GM21367 (cell line): ENCODE results near the gene PLCG2.
"Not testable (repeated sequence)": the region's sequence is repeated elsewhere in the genome, so short reads cannot be mapped to it uniquely, and the experiment has no call there.

ENCODE experiments used
- ATAC-seq: cut with Tn5 transposase; IDR thresholded peaks from one replicate; pipeline ENCODE4 v1.9.1; 2021; ENCODE audit not compliant: unreplicated experiment

The PLCG2 gene

DNA sequence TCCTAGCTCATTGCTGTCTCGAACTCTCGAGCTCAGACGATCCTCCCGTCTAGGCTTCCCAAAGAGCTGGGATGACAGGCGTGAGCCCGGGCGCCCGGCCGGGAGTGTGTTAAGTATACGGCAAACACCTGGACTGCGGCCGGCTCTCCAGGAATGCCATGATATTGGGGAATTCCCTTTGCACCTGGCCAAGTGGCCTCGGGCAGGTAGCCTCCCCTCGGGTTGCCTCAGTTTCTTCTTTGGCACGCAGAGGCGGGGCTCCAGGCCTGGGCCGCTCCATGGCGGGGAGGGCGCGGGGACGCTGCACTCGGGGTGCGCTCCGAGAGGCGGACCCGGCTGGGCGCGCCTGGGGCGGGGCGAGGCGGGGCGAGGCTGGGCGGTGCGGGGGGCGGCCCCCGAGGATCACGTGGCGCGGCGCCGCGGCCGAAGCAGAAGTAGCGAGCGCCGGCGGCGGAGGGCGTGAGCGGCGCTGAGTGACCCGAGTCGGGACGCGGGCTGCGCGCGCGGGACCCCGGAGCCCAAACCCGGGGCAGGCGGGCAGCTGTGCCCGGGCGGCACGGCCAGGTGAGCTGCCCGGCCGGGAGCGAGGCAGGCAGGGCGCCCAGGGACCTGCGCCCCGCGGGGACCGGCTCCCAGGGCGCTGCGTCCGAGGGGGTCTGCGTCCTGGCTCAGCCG, at the start of gene PLCG2:
TSS of gene PLCG2 (plus strand) at position 431 of the 675 bp plus-strand sequence. CDS start 6,699 bp downstream, outside the sequence.
- ATAC-seq, result peak; percentile 66

DNA sequence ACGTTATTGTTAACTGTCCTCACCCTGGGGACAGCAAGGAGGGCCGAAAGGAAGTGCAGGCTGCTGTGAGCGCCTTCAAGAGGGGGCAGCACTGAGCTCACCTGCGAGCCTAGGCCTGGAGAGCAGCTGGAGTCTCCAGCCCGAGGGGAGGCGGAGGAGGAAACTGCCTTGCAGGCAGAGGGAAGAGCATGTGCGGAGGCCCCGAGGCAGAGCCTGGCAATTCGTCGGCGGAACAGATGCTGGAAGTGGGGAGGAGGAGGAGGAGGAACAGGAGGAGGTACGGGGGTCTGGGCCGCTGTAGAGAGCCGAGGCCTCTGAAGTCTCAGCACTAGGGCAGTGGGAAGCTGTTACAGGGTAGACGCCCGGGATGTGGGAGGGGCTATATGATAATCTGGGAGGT, 49.6 kb upstream of the PLCG2 start:
- ATAC-seq, result no peak

DNA sequence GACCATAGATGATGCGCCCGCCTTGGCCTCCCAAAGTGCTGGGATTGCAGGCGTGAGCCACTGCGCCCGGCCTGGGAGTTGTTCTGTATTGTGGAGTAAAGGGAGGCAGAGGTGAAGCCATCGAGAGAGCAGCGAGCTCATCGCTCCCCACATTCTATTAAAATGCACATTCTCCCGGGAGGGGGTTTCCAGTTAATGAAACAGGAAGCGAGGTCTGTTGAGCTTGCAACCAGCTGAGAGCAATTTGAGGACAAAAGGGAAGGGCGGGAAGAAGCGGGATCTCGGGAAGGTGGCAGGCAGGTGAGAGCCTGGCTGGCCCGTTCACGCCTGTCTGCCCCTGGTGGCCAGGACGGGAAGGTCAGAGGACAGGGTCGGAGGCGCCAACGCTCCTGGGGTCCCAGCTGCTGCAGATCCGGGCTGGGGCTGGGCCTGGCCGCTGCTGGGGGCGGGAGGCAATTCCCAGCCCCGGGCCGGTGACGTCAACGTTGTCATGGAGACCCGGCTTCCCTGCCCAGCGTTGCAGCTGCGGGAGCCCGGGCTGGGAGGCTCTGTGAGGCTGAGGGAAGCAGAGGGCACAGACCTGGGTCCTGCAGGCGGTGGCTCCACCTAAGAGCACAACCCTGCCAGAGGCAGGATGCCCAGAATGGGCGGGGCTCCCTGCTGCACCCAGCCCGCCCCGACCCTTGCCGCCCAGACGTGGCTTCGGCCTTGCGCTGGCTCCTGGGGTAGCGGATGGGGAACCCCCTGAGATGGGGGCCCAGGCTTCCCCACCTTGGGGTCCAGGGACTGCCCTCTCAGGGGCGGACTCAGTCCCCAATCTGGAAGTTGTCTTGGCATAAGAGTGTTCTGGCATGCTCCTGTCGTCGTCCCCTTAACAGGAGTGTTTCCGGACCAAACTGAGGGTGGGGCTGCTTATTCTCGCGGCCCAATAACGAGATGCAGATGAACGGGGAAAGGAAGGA, 48.7 kb upstream of the PLCG2 start:
- peak; percentile 63 for ATAC-seq

DNA sequence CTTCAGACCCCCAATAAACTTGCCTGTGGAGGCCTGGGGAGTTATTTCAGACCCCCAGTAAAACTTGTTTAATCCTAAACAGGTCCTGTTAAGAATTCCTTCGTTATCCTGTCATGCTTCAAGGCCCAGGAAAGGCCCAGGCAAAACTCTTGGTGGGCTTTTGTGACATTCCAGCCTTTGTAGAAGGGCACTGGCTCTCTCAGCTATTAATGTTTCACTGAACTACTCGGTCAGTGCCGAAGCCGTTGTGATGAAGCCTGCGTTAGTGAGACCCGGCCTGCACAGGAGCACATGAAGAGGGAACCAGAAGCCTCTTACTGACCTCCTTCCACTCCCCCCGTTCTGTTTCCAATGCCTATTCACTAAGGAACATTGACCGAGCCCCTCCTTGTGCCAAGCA, 47.4 kb upstream of the PLCG2 start:
- ATAC-seq, result no peak

DNA sequence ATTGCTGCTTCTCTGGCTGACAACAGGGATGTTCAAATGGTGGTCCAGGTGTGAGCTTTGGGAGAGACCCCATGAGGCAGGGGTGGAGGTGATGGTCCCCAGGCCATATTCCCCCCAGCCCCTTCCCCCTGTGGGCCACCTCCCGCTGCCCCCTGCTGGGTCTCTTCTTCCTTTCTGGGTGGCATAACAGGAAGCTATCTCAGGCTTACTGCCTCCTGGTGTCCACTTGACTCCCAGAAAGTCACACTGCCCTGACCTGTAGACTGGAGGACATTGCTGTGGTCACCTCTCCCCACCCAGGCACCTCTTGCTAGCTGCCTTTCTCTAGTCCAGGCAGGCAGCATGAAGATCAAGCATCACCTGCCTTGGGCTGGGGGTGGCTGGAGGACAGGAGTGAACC, 46.4 kb upstream of the PLCG2 start:
- no peak for ATAC-seq

DNA sequence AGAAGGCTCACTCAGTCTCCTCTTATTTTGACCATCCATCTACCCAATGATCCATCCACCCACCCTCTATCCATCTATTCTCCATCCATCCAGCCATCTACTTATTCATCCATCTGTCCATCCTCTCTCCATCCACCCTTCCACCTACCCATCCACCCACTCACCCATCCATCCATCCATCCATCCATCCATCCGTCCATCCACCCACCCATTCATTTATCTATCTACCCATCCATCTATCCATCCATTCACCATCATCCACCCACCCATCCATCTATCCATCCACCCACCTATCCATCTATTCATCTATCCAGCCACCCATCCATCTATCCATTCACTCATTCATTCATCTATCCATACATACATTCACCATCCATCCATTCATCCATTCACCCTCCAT, 45.8 kb upstream of the PLCG2 start:
- no peak for ATAC-seq

DNA sequence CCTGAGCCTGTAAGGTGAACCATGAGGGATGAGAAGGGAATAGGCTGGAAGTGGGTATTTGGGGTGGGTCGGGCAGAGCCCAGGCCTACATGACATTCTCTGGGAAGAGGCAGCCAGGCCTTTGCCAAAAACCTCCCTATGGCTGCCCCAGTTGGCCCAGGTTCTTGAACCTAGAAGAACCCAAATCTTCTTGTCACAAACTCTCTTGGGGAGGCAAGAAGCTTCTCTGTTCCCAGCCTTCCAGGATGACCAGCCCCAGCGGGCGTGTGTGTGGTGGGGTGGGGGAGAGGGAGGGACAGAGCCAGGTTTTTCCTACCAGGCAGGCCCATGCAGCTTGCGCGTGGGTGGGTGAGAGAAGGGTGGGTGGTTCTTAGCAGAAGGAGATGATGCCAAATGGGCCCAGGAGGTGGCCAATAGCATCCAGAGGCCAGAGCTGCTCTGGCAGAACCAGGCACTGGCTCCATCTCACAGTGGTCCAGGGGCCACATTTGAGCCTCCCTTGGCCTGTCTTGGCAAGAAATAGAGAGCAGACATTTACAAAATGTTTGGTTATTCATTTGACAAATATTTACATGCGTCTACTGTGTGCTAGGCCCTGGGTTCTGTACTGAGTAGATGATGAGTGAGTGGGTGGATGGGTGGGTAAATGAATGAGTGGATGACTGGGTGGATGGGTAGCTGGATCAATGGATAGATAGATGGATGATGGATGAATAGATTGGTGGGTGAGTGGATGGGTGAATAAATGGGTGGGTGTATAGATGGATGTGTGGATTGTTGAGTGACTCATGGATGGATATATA, 44.3 kb upstream of the PLCG2 start:
- no peak for ATAC-seq

DNA sequence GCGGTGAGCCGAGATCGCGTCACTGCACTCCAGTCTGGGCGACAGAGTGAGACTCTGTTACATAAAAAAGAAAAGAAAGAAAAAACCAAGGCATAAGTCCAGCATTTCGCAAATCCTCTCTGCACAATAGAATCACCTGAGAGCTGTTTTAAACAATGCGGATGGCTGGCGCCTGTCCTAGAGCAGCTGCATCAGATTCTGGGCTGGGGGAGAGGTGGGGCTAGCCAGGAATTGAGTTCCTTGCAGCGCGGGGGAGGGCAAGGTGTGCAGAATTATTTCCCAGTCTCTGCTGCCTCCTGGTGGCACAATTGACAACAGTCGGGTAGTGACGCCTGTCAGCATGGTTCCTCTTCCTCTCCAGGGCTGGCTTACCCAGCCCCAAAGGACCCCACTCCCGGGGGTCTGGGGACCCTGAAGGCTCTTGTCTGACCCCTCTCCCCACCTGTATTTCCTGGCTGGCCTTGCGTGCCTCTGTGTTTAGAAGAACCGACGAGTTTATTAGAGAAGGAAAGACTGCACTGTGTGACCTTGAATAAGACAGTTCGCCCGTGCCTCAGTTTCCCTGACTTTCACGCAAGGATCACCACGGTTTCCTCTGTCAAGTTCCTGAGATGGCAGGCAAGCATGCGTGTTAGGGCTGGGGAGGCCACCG, 41.1 kb upstream of the PLCG2 start:
- ATAC-seq, result peak; percentile 43

DNA sequence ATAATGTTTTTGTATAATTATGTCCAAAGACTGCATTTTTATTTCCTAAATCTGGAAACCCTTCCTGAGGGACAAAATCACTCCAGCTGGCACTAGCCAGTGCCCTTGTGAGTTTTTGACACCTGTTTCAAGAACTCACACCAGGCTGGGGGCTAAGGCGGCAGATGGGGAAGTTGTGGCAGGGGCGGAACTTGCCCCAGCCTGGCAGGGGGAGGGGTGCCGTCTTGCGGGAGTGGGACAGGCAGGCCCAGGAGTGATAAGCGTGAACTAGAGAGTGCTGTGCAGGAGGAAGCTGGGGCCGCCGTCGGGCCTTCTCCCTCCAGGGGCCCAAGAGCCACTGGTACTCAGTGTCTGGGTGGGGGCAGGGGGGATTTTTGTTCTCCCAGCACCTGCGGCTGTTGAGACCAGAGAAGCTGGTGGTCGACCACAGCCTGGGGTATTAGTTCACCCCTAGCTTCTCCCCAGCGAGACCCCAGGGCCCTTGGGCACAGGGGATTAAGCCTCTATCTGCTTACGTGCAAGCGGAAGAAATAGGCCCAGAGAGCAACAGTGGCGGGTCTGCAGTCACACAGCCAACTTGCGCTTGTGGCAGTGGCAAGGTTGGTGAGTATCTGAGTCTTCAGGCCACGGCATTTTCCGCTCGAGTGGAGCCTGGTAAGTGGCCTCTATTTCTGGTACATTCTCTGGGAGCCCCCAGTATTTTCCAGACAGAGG, 40.2 kb upstream of the PLCG2 start:
- peak; percentile 28 for ATAC-seq

DNA sequence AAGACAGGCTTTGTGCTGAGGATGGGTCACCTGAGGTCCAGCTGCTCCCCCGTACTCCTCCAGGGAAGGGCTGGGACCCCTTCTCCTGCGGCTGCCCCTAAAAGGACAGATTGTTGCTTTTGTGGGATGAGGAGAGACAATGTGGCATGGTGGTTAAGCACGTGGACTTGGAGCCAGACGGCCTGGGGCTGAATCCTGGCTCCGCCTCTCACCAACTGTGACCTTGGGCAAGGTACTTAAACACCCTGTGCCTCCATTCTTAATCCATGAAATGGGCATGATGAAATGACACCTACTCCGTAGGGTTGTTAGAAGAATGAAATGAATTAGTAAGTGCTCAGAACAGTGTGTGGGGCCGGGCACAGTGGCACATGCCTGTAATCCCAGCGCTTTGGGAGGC, 39.6 kb upstream of the PLCG2 start:
- ATAC-seq, result no peak

DNA sequence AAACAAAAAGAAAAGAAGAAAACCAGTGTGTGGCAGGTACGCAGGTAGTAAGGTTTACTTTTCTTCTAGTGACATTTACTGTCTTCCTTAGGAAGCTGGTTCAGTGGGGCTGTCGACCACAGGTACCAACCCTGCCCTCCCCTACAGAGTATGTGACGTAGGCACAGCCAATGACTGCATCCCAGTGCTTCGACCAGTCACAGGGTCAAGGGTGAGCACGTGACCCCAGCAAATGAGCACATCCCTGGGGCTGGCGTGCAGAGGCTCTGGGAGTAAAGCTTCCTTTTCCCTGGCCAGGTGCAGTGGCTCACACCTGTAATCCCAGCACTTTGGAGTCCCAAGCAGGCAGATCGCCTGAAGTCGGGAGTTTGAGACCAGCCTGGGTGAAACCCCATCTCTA, 38.9 kb upstream of the PLCG2 start:
- peak; percentile 65 for ATAC-seq

DNA sequence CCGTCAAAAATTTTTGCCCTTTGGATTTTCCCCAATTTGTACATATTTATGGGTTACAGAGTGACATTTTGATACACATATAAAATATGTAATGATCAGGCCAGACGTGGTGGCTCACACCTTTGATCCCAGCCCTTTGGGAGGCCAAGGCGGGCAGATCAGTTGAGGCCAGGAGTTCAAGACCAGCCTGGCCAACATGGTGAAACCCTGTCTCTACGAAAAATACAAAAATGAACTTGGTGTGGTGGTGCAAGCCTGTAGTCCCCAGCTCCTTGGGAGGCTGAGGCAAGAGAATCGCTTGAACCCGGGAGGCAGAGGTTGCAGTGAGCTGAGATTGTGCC, 37.7 kb upstream of the PLCG2 start:
- not testable (repeated sequence) for ATAC-seq

DNA sequence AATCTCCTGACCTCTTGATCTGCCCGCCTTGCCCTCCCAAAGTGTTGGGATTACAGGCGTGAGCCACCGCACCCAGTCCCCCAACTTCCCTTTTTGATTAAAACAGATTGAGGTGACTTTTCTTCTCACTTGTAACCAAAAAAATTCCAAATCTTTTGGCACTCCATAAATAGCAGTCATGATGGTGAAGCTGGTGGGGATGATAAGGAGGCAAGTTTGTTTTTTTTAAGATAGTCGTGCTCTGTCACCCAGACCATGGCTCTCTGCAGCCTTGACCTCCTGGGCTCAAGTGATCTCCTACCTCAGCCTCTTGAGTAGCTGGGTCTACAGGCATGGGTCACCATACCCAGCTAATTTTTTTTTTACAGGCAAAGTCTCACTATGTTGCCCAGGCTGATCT, 34.7 kb upstream of the PLCG2 start:
- no peak for ATAC-seq

DNA sequence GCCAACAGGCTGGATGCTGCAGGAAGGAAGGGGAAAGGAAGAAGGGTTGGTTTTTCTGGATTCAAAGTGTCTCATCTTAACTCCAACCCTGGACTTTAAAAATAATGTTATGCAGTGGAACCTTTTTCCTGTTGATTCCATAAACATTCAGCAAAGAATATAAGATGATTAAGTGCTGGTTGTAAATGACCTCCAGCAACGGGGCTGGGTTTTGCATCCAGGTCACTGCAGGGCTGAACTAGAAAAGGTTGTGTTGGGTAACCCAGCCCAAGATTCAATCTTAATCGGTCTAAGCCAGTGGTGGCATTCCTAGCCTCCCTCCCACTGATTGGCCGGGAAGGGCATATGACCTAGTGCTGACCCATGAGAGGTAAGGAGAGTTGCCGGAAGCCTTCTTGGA, 34.2 kb upstream of the PLCG2 start:
- no peak for ATAC-seq

DNA sequence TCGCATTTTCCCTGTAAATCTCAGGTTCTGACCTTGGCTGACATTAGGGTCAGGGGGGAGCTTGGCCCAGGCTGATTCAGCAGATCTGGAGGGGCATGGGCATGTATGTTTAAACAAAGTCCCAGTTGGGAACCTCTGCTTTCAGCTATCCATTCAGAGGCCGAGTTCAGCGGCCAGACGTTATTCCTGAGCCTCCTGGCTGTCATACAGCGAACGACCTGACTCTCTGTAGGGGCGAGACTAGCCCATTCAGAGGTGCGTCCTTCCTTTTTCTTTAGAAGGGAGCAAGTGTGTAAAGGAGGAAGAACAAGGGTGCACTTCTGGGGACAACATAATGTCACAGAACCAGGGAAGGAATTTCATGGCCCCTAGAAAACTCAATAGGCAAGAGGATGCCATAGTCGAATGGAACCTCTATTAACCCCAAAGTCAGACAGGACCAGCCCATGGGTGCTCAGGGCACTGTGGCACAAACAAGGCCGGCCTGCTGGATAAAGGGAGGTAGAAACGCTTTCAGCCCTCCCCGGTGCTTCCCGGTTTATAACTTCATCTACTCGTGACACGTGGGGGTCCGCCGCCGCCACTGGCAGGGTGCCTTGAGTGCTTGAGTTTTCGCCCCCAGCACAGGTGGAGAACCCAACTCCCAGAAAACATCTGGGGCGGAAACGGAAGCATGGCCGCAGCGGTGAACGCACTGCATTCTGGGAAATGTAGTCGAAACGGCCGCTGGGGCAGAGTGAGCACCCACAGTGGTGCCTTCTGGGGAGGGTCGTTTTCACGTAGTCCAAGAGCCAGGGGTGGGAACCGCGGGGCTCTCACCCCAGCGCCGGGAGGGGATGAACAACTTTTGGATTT, 33.2 kb upstream of the PLCG2 start:
- no peak for ATAC-seq

DNA sequence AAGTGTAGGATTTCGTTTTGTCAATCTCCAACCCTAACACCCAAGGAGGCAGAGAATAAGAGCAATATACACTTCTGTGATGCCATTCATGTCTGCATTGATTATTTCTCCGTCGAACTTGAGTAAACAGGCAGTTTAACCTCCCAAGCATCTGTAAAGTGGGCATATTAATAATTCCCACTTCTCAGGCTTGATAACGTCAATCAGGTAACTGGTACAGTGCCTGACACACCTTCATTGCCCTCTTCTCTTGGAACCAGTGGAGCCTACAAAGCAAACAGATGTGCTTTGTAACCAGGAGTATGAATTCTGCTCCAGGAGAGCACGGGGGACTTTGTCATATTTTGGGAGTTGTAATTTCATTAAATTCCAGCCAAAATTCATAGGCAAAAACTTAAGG, 32.5 kb upstream of the PLCG2 start:
- no peak for ATAC-seq

DNA sequence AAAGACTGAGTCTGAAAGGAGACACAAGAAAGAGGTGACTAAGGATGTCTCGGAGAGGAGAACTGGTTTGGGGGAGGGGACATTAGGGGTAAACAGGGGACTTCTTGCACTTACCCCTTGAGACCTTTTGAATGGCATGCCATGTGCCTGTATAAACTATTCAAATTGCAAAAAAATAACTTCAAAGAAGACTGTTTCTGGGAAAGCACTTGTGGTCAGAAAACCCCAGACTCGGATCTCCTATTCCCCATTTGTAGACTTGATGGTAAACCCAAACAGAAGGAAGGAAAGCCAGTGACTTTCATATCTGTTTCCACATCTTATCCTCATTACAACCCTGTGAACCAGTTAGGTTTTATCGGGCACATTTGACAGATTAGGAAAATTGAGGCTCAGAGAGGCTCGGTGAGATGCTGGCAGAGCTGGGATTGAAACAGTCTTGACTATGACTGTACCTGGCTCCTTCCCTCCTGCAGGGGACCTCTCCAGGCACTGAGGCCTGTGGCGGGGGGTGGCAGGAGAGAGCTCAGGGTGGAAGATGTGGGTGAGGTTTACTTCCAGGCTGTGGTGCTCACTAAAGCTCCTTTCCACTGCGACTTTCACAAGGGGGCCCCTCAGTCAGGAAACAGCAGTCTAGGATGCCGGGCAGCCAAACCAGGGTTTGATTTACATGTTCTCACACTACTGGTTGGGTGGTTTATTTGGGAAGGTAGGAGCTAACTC, 30.5 kb upstream of the PLCG2 start:
- no peak for ATAC-seq

DNA sequence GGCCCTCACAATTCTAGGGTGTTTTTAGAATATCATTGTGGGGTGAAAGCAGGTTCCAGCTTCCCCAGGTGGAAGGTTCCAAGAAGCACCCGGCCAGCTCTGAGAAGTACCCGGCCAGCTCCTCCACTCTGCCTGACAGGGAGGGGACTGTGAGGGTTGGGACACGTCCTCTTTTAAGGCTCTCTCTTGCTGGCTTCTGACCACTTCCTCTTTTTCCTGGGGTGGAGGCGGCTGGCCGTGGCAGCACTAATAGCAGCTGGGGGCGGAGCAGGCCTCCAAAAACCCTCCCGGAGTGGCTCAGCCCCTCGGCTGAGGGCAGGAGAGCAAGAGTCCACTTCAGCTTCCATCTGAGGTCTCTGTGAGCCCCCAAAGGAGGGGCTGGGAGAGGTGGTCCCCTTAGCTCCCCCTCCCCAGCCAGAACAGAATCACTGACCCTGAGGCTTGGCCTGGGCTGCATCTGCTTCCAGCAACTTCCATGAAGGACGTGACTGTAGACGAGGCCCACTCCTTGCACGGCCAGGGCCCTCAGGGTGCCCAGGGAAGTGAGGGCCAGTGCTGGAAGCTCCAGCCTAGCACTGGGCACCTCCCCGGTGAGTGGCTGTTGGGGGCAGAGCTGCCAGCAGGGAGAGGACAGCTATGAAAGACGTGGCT, 26.7 kb upstream of the PLCG2 start:
- ATAC-seq, result peak; percentile 78
